ENCODE data around the gene C20orf173.
A peak's percentile ranks its signal among the peaks of the same experiment; 100 is the strongest.
"Not testable (repeated sequence)": the region's sequence is repeated elsewhere in the genome, so short reads cannot be mapped to it uniquely, and the experiment has no call there.

The C20orf173 gene, protein sequence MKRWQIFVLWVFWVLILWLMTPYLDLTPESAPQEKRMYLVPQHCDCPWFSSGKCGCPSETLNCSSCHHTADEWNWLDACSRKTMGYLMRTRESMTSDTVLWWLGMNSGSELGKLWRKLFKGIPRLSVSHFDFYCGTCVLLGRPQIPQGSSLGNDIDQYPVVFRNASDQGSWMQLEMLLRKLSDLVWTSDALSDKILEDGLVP

DNA sequence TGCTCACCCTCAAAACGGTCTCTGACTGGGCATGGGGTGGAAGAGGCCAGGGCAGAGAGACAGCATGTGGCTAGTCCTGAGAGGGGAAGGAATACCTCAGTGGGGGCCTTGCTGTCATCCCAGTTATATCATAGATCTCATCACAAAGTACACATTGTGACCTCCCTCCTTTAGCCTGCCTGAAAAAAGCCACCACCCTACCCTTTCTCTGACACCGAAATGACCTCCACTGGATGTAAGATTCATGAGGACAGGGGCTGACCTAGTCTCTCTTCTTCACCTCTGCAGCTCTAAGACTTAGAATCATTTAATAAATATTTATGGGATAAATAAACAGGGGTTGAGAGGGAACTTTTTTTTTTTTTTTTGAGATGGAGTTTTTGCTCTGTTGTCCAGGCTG, at the start of gene C20orf173:
TSS of gene C20orf173 (minus strand) at position 101 of the 400 bp plus-strand sequence. CDS start 279 bp downstream, outside the sequence.
- no peak for DNase-seq (ENCODE audit: low spot score)

DNA sequence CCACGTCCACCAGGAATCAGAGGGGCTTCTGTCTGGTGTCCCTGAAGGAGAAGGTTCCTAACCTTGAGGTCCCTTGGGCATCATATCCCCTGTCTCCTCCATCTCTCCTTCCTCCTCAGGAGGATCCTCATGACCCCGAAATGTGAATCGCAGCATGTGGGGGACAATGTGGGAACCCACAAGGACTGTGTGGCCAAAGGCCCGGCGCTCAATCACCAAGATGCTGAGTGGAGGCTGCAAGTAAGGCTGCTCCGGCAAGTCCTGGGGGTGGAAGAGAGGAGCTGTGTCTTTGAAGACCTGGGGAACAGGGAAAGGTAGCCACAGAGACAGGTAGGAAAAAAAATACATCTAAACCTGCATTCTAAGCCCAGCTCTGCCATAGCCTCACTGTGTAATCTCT, 49.7 kb upstream of the C20orf173 start:
- DNase-seq (ENCODE audit: low spot score) = no peak

DNA sequence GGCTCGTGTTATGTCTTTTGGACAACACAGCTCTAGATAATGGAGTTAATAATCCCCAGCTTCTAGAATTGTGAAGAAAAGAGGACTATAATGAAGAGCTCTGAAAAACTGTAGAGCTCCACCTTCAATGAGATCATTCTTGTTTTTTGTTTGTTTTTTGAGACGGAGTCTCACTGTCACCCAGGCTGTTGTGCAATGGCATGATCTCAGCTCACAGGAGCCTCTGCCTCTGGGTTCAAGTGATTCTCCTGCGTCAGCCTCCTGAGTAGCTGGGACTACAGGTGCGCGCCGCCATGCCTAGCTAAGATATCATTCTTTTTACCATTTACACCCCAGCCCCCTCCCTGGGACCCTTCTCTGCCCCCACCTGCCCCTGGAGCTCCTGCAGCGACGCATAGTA, 49.0 kb upstream of the C20orf173 start:
- no peak for DNase-seq (ENCODE audit: low spot score)

DNA sequence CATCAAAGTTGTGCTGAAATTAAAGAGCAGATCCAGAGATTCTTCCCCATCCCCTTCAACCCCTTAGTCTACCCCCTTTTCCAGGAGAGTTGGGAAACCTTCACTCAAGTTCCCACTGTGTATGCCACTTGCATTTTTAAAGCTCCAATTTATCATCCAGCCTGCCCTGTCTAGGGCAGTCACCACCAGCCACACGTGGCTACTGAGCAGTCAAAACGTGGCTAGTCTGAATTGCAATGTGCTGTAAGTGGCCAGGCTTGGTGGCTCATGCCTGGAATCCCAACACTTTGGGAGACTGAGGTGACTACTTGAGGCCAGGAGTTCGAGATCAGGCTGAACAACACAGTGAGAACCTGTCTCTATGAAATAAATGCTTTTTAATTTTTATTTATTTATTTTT, 47.4 kb upstream of the C20orf173 start:
- no peak for DNase-seq (ENCODE audit: low spot score)

DNA sequence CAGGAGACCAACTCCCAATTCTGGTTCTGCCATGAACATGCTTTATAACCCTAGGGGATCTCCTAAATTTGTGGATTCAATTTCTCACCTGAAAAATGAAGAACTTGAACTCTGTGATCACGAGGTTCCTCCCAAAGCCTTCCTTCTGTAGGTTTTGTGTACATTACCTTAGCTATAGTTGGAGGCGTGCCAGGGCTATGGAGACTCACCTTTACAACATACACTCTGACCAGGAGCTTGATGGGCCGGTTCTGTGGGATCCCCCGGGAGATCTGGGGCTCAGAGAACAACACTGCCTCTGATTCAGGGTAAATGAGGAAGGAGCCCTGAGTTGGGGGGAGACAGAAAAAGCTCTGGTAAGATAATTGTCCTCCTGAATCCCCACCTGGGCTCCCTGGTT, 46.5 kb upstream of the C20orf173 start:
- DNase-seq (ENCODE audit: low spot score) = no peak

DNA sequence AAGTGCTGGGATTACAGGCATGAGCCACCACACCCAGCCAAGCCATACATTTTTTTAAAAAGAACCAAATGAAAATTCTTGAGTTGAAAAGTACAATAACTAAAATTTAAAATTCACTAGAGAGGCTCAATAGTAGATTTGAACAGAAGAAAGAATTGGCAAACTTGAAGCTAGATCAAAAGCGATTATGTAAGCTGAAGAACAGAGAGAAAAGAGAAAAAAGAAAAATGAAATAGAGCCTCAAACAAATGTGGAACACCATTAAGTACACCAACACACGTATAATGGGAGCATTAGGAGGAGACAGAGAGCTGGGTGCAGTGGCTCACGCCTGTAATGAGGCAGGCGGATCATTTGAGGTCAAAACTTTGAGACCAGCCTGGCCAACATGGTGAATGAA, 43.4 kb upstream of the C20orf173 start:
- no peak for DNase-seq (ENCODE audit: low spot score)

DNA sequence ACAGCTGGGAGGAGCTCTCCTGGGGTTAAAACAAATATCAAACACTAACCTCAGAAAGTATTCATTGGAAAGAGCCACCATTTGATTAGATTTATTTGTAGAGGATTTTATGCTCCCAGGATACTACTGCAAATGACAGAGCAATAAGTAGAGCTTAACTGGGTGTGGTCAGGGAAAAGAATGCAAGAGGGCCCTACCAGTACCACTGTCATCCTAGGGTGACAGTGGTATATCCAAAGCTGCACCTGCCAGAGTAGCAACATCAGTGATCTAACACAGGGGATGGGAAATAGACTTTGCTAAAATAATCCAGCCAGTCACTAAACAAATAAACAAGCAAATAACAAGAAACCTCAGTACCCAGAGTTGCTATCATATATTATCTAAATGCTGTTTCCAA, 42.1 kb upstream of the C20orf173 start:
- peak; percentile 73 for DNase-seq (ENCODE audit: low spot score)

DNA sequence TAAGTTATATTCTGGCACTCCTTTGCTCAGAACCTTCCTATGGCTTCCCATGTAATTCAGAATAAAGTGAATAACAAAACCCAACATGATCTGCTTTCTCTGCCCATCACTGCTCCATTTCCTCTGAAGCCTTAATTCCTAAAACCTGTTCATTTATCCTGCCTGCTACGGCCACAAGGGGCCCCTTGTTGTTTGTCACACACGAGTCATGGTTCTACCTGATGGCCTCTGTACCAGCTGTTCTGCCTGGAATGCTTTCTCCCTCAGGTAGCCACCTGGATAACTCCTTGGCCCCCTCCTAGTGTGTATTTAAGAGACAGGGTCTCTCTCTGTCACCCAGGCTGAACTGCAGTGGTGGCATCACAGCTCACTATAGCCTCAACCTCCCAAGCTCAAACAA, 39.2 kb upstream of the C20orf173 start:
- DNase-seq (ENCODE audit: low spot score) = peak; percentile 73

DNA sequence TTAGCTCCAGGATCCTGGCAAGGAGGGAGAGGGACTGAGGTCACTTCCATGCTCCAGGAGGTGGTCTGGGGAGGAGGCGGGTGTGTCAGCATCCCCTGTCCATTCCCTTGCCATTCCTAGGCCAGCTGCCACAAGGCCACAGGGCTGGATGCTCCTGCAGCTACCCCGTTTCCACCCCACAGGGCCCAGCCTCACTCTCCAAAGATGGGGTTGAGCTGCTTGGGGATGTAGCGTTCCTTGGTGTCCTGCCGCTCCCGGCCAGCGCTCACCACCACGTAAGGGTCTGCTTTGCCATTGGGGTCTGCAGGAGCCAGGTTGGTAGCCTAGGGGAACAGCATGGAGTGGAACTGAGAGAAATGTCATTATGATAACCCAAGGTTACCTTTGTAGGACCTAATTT, 35.5 kb upstream of the C20orf173 start:
- DNase-seq (ENCODE audit: low spot score) = no peak

DNA sequence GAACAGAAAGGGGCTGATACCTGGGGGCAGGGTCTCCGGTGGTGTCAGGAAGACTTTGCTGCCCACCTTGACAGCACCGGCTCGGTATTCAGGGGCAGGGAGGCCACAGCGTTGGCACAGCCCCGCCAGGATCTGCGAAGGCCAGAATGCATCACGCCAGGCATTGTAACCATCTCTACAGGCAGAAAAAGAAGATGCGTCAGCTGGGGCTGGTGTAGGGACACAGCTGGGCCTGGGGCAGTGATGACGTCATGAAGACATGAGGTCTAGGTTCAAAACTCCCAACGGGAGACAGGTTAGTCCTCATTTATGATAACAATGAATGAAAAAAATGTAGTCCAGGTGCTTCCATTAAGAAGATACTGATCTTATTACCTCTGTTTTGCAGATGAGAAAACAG, 34.4 kb upstream of the C20orf173 start:
- DNase-seq (ENCODE audit: low spot score) = no peak

DNA sequence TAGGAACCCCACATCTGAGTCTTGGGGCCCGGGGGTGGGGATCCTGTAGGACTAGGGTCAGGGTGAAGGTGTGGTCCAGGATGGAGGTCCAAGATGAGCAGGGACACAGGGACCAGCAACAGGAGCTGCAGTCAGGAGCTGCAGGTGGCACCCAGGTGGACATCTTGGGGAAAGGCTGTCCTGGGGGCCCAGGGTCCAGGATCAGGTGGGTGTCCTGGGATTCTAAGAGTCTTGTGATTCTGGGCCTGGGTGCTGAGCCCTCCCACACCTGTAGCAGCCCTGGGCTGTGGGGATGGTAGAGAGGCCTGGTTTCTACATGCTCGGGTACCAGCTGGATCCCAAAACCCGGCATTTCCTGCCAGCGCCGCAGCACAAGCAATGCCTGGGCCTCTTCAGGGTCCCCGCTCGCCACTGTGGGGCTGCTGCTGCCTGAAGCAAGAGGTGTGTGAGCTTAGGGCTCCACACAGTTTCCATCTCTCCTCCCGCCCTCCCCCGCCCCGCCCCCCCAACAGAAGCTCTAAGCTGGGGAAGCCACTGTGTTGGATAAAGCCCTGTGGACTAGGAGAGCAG, 33.2 kb upstream of the C20orf173 start:
- no peak for DNase-seq (ENCODE audit: low spot score)

DNA sequence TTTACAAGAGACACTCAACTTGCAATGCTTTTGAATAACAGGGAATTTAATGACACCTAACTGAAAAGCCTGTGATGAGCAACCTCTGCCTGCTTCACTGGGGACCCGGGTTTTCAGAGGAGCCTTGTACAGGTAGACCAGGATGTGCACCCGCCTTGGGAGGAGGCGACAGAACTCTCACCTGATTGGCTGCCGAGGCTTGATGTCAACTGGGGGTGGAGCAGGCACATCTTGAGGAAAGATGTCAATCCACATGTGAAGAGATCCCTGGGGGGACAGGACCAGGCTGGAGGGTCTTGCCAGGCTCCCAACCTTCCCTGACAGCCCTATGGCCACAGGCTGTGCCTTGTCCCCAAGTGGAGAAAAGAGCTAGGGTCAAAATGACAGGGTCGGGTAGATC, 32.2 kb upstream of the C20orf173 start:
- no peak for DNase-seq (ENCODE audit: low spot score)

DNA sequence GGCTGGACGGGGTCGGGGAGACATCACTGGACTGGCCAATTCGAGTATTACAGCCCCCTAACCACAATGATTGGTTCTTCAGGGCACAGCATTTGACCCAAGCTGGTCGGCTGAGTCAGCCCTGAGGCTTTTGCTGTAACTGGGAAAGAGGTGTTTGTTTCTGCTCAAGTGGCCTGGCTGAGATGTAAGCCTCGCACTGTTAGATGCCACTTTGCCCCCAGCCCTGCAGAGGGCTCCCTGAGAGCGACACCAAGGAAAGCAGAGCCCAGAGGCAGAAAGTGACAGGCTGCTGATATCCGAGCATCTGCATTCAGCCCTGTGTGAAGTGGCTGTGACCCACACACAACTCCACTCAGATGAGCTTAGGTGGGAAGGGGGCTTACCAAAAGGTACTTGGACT, 31.8 kb upstream of the C20orf173 start:
- peak; percentile 78 for DNase-seq (ENCODE audit: low spot score)

DNA sequence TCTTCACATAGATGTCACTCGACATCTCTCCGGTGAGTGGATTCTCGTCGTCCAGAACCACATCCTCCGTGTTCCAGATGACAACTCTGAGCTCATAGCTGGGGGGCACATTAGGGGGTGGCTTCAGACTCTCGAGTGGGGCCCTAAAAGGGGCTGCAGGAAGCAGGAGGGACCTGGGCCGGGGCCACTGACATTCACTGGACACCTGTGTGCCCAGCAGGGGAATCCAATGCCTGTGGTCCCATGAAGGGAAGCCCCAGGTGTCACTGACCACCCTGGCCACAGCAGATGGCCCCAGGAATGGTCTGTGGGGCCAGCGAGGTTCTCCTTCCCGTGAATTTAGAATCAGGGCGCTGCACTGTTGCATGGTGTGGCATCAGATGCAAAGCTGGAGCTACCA, 31.1 kb upstream of the C20orf173 start:
- DNase-seq (ENCODE audit: low spot score) = no peak

DNA sequence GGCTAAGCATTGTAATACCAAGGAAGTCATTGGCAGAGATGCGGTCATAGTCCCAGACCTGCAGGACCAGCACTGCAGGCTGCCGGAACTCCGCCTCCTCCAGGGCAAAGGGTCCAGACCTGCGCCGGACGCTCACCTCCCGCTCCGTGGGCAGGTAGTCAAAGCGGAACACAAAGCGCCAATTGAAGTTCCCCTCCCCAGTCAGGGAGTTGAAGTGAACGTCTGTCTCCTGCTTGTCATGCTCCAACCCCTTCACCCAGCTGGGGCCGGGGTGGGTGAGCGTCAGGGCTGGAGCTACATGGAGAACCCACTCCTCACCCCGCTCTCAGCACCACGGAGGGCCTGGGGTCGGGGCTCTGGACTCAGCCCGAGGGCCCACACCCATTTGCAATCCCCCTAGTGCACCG, 30.7 kb upstream of the C20orf173 start:
- no peak for DNase-seq (ENCODE audit: low spot score)

DNA sequence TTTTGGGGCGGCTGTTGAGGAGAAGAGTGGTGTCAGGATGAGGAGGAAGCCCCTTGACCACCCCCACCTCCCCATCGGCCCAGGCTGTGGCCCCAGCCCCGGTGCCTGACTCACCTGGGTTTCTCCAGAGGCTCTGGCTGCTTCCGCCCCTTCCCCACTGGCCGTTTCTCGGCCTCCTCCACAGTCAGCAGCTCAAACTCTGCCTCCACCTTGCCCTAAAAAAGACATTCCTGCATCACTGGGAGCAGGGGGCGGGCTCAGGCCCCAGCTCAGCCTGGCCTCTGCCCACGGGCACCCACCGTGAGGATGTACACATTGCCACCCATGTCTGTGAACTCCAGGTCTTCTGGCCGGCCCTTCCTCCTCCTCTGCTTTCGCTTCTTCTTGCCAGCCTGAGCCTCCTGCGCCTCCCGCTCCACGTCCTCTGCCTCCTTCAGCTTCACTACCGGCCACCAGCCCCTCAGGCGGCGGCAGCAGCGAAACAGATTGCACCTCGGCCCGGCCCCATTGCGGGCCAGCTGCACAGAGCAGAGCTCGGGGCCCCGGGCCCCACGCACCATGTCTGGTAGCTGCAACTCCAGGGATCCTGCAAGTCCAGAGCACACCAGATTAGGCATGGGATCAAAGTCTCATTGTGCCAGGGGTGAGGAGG, 29.7 kb upstream of the C20orf173 start:
- DNase-seq (ENCODE audit: low spot score) = no peak

DNA sequence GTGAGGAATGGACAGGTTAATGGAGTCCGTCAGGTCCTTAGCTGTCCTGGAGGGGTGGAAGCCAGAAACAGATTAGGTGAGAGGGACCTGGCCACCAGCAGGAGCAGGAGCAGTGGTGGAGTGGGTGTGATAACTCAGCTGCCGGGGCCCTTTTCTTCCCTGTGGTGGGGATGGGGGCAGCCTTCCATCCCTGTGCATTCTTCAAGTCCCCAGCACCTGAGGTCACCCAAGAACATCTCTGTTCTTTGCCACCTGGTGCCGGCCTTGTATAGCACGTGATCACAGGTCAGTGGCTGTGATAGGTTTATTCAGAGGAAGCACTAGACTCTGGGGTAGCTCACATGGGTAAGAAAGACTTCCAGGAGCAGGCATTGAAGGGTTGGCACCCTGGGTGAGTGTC, 29.0 kb upstream of the C20orf173 start:
- DNase-seq (ENCODE audit: low spot score) = no peak

DNA sequence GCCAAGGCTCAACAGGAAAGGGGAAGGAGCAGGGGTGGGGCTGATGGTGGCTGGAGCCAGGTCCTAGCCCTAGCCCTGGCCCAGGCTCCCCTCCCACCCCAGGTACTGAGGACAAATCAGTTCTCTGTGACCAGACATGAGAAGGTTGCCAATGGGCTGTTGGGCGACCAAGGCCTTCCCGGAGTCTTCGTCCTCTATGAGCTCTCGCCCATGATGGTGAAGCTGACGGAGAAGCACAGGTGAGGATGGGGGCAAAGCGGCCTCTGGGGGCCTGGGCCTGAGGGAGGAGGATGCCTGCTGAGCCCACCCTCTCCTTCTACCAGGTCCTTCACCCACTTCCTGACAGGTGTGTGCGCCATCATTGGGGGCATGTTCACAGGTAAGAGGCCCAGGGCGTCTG, 27.4 kb upstream of the C20orf173 start:
- DNase-seq (ENCODE audit: low spot score) = no peak

DNA sequence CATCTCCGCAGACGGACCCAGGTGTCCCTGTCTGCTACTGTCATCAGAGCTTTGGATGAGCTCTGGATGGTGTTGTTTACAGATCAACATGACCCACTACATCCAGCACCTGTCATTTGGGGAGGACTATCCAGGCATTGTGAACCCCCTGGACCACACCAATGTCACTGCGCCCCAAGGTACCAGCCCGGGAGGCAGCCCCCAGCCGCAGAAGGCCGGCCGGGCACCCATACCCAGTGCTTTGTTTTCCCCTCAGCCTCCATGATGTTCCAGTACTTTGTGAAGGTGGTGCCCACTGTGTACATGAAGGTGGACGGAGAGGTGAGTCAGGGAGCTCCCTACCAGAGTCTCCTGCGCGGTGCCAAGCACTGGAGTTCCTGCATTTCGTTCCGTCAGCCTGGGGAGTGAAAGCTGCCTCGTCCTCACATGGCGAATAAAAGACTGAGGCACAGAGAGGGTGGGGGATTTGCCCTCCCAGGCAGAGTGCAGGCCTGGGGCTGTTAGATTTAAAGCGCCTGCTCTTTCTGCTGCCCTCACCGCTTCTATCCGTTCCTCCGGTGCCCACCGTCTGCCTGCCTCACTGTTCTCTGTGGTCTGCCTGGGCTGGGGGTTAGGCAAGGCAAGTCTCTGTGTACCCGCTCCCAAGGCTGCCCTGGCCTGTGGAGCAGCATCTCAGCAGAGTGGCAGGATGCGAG, 26.6 kb upstream of the C20orf173 start:
- no peak for DNase-seq (ENCODE audit: low spot score)

DNA sequence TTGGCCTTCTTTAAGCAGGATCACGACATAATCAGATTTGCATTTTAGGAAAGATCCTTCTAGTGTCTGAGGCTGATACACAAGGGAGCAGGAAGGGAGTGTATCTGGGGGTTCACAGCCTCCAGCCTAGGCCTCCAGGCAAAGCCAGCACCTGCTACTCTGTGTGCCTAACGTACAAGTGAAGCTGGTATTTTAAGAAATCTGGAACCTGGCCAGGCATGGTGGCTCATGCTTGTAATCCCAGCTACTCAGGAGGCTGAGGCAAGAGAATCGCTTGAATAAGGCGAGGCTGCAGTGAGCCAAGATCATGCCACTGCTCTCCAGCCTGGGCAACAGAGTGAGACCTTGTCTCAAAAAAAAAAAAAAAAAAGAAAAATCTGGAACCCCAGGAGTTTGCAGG, 26.0 kb upstream of the C20orf173 start:
- DNase-seq (ENCODE audit: low spot score) = not testable (repeated sequence)

DNA sequence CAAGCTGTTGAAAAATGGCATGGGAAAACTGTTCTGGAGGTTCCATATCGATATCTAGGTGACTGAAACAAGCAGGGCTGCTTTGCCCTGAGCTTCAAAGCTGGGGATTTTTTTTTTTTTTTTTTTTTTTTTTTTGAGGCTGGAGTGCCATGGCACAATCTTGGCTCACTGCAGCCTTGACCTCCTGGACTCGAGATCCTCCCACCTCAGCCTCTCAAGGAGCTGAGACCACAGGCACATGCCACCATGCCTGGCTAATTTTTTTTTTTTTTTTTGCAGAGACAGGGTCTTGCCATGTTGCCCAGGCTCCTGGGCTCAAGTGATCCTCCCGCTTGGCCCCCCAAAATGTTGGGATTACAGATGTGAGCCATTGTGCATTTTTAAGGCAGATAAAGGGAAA, 23.5 kb upstream of the C20orf173 start:
- DNase-seq (ENCODE audit: low spot score) = no peak

DNA sequence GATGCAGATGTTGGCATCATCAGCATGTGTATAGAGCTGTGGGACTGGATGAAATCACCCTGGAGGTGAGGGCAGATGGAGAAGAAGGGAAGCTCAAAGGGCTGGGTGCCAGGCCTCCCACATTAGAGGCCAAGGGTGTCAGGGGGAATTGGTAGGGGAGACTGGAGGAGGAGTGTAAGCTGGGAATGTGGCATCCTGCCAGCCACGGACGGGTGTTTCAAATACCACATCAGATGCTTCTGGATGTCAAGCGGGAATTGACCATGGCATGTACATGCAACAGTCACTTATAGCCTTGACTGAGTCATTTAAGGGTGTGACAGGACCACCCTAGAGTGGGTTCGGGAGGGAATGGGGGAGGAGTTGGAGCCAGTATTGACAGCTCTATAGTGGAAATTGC, 22.1 kb upstream of the C20orf173 start:
- DNase-seq (ENCODE audit: low spot score) = peak; percentile 68

DNA sequence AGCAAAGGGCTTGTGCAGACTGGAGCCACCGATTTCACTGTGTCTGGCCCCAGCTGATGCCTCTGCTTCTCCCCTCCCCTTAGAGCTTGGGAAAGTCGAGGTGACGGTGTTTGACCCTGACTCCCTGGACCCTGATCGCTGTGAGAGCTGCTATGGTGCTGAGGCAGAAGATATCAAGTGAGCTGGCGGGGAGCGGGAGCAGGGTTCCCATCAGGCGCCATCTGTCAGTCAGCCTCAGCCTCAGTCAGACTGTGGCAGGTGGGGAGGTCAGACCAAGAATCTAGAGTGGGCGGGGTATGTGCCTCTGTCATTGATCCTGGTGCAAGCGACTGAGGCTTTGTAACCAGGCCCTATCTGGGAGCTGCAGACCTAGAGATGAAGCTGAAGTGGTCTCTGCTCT, 17.9 kb upstream of the C20orf173 start:
- no peak for DNase-seq (ENCODE audit: low spot score)

Data from SW480 (cell line).